ENCODE data around the gene CECR2.

- TF ChIP-seq SP1 (IDR thresholded peaks at IDR 0.05): no peak
- no peak for TF ChIP-seq BHLHE40 (IDR thresholded peaks at IDR 0.05; ENCODE audit: borderline replicate concordance)
- TF ChIP-seq FOXK2 (IDR thresholded peaks at IDR 0.05): no peak
- no peak for TF ChIP-seq ZNF384 (IDR thresholded peaks at IDR 0.05)
- TF ChIP-seq LEF1 (IDR thresholded peaks at IDR 0.05; ENCODE audit: borderline replicate concordance): no peak
- no peak for TF ChIP-seq TARDBP (IDR thresholded peaks at IDR 0.05)
- no peak for TF ChIP-seq SUZ12 (IDR thresholded peaks at IDR 0.05)
- no peak for TF ChIP-seq ARNT (IDR thresholded peaks at IDR 0.05)
- no peak for TF ChIP-seq PKNOX1 (IDR thresholded peaks at IDR 0.05)
Observed at GRCh38 chr22:17441326-17441725, 72.1 kb downstream of the CECR2 start.
